ENCODE data around the gene IL3. TPM values are rescaled to one million over a fixed set of nuclear protein-coding genes. Genes with fewer than 3 reads are reported as not detected.

Gene IL3
- total and polyA plus RNA-seq, 2 of the 4 experiments (the other 2 are of a cell fraction): not detected

DNA sequence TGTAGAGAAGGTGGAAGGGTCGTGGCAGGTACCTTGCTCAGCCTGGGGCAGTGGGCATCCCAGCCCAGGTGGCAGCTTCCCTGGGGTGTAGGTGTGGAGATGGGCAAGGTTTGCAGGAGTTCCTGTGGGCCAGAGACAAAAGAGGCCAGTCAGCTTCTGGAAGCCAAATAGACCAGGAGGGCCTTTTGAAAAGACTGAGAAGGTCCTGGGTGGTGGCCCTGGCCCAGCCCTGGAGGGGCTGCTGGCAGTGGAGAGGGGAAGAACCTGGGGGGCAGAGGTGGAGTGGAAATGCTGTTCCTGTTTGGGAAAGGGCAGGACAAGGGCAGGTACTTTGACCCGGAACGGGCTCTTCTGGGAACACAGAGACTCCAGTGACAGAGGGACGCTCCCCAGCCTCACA lies 7.0 kb upstream of the IL3 start:
- in situ Hi-C loops (cut with MboI; ENCODE audit: low sequenced_read_pairs): no loop called here
- H3K56ac ChIP-seq (ENCODE audit: extremely low read depth, insufficient read depth, low read length): no peak overlapping the region
- H4K20me1 ChIP-seq (ENCODE audit: insufficient read depth, low read length): no peaks in the 10 kb centered on the region
- ChIA-PET CTCF (no interaction called here), POLR2A (ENCODE audit: unreplicated experiment) (no interaction called here)
- H2BK20ac ChIP-seq (ENCODE audit: low read depth, low read length): no peak overlapping the region
- no peaks in the 10 kb centered on the region for H3K9me1 ChIP-seq (ENCODE audit: insufficient read depth, low read length)
- H2AK9ac ChIP-seq (replicated peaks; ENCODE audit: low read depth, low read length, poor library complexity): no peak overlapping the region
- no peak overlapping the region for H3K23ac ChIP-seq (ENCODE audit: low read depth, low read length)
- H2AFZ ChIP-seq (replicated peaks; ENCODE audit: low read length, poor library complexity): no peak overlapping the region
- no peak overlapping the region for H3K27ac ChIP-seq (ENCODE audit: insufficient read depth, low read length)
- dilution Hi-C loops (cut with HindIII; ENCODE audit: low sequenced_read_pairs, unreplicated experiment): no loop called here
- no peak overlapping the region for H2BK5ac ChIP-seq (ENCODE audit: low read depth, low read length, poor library complexity, severe bottlenecking)
- no peak for DNase-seq
- no peaks in the 10 kb centered on the region for H3K36me3 ChIP-seq (ENCODE audit: control insufficient read depth, insufficient read depth, low read length)
- no peak overlapping the region for H3K4me2 ChIP-seq (ENCODE audit: low read depth, low read length)
- no TSS peak for BruUV-seq (replicated peaks)
- no peak overlapping the region for H4K91ac ChIP-seq (ENCODE audit: insufficient read depth, low read depth, low read length)
- peaks cover 49% of the 10 kb centered on the region for H3K27me3 ChIP-seq (ENCODE audit: control insufficient read depth, insufficient read depth, low read length)
- no peak overlapping the region for H3K4me3 ChIP-seq (ENCODE audit: insufficient read depth, low read depth, low read length)
- H3K4me1 ChIP-seq (ENCODE audit: control insufficient read depth, insufficient read depth, low read length): no peaks in the 10 kb centered on the region
- no peak overlapping the region for H3K4ac ChIP-seq (ENCODE audit: low read depth, low read length)
- WGBS, 2 experiments (ENCODE audit: extremely low coverage in 2 of 2, insufficient read length in 1 of 2): 0% methylated on average over 1 of the region's 4 CpGs; no CpG with 5 or more reads in 1 of the 2 experiments
- H3K79me1 ChIP-seq (ENCODE audit: low read depth in 1 of 2, low read length in 2 of 2): no peaks in the 10 kb centered on the region
- H2AK5ac ChIP-seq (ENCODE audit: low read depth, low read length): no peak overlapping the region
- H4K5ac ChIP-seq (ENCODE audit: low read depth, low read length): no peak overlapping the region
- no peak for ATAC-seq (ENCODE audit: low read depth)
- H3K9me3 ChIP-seq (ENCODE audit: control insufficient read depth, insufficient read depth, low read length): no peaks in the 10 kb centered on the region
- H2BK120ac ChIP-seq (ENCODE audit: low read depth, low read length): no peak overlapping the region
- no peak overlapping the region for H2BK15ac ChIP-seq (ENCODE audit: low read depth, low read length)
- TF ChIP-seq MXI1 (IDR thresholded peaks at IDR 0.05; ENCODE audit: borderline replicate concordance, low read depth, low read length): no peak
- TF ChIP-seq MAZ (IDR thresholded peaks at IDR 0.05; ENCODE audit: borderline replicate concordance, low read depth, low read length): no peak
- TF ChIP-seq ELK1 (IDR thresholded peaks at IDR 0.05; ENCODE audit: borderline replicate concordance, low read depth, low read length): no peak
- TF ChIP-seq POLR2A (IDR thresholded peaks at IDR 0.05; ENCODE audit: low read depth, low read length): no peak
- no peak overlapping the region for H4K8ac ChIP-seq (ENCODE audit: low read depth in 2 of 2, low read length in 2 of 2)
- intact Hi-C loops (cut with micrococcal nuclease): no loop called here
- no peak overlapping the region for H3K9ac ChIP-seq (ENCODE audit: low read depth, low read length)
- no peak overlapping the region for H3K14ac ChIP-seq (replicated peaks; ENCODE audit: low read depth, low read length)
- H3K18ac ChIP-seq (ENCODE audit: low read depth, low read length): no peak overlapping the region
